HG02759 (cell line): ENCODE results near the gene PPM1G.
"Not testable (repeated sequence)": the region's sequence is repeated elsewhere in the genome, so short reads cannot be mapped to it uniquely, and the experiment has no call there.

ENCODE experiments used
- ATAC-seq: cut with Tn5 transposase; IDR thresholded peaks from one replicate; pipeline ENCODE4 v1.9.1; 2021; ENCODE audit warnings: mild to moderate bottlenecking, moderate library complexity; ENCODE audit not compliant: unreplicated experiment

Gene PPM1G

GRCh38 chr2:27376151-27376865 is 33.1 kb downstream of the PPM1G start:
- no peak for ATAC-seq

- no peak for ATAC-seq
Observed at GRCh38 chr2:27375513-27376099, 33.8 kb downstream of the PPM1G start.

DNA sequence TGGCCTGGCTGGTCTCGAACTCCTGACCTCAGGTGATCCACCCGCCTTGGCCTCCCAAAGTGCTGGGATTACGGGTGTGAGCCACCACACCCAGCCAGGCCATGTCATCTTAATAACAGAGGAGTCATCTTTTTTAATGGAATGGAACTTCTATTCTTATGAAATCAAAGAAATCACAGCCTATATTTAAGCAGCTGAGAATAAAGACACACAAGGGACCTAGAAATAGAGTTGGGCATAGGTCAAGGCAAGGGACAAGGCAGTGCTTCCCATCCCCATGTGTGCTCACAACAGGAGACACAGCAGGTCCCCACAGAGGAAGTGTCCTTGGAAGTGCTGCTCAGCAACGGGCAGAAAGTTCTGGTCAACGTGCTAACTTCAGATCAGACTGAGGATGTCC is 35.8 kb downstream of the PPM1G start:
- no peak for ATAC-seq

- no peak for ATAC-seq
Observed at GRCh38 chr2:27372937-27373336, 36.5 kb downstream of the PPM1G start.

- ATAC-seq = peak; percentile 25
Observed at GRCh38 chr2:27370816-27371620, 38.4 kb downstream of the PPM1G start.

DNA sequence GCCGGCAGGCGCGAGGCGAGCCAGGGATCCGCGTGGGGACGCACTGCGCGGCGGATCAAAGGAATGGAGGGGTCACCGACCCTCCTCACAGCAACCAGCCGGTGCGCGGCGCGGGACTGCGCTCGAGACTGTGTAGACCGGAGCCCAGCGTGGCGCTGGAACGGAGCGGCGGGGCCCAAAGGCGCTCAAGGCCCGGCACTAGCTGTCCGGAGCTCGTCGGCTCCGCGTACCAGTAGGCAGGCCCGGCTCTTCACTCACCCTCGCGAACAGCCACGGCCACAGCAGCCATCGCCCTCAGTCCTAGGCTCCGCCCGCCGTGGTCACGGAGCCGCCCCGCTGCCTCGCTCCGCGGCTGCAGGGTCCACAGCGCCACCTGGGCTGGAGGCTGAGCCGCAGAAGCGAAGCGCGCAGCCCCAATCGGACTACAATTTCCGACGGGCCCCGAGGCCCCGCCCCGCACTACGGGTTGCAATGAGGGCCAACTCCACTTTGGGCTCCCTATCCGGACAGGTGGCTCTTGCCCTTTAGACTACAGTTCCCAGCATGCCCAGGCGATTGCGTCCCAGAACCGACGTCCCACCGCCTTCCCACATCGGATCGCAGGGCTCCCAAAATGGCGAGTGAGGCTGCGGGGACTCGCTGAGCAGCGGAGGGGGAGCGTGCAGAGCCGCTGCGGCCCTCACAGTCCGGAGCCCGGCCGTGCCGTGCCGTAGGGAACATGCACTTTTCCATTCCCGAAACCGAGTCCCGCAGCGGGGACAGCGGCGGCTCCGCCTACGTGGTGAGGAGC is 39.2 kb downstream of the PPM1G start, which contains the start of the genes EIF2B4 and SNX17:
Gene EIF2B4, minus strand, starts transcription at position 313 of the 790 bp plus-strand sequence. Its CDS starts 24 bp downstream, at position 289.
Gene SNX17, plus strand, starts transcription at position 591 of the 790 bp plus-strand sequence. Its CDS starts 128 bp downstream, at position 719.
- ATAC-seq = peak; percentile 94

DNA sequence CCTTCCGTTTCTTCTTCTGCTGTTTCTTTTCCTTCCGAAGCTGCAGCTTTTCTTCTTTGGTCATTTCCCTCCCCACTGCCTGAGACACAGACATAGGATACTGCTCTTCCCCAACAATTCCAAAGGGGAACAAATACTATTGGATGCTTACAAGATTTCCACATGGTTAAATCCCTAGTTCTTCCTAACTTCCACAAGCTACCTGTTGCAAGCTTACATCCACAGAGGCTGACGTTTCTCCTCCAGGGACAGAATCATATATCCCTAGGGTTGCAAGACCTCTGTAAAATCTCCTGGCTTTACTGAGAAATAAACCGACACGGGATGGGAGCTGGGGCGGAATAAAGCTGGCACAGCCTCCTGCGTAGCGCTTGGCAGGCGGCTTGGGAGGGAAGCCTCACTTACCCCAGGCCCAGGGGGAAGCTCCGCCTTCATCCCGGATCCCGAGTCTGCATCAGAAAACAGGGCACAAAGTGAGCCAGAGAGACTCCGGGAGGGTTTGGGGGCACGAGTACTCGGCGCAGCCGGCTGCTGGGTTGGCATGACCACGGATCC is 39.8 kb downstream of the PPM1G start:
- peak; percentile 8 for ATAC-seq

DNA sequence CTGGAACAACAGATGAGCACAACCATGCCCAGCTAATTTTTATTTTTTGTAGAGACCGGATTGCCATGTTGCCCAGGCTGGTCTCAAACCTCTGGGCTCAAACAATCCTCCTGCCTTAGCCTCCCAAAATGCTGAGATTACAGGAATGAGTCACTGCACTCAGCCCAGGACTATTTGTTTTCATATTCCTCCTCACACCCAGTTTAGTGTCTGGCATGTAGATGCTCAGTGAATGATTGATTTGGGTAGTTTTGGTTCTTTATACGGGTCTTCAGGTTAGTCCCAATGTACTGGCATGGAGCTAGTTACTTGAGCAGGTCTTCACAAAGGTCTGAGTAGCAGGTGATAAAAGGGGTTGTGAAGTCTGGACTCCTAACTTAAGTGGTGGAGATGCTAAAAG is 45.5 kb downstream of the PPM1G start:
- no peak for ATAC-seq

- no peak for ATAC-seq
Observed at GRCh38 chr2:27362678-27363420, 46.5 kb downstream of the PPM1G start.

GRCh38 chr2:27356382-27357181 is 52.8 kb downstream of the PPM1G start, which contains the start of gene GTF3C2:
GTF3C2 (minus strand) TSS chr2:27356764; CDS start chr2:27343554, 13,210 bp downstream.
- peak; percentile 86 for ATAC-seq

- ATAC-seq = peak; percentile 21
Observed at GRCh38 chr2:27356056-27356381, 53.4 kb downstream of the PPM1G start.

- ATAC-seq = no peak
Observed at GRCh38 chr2:27354597-27354927, 54.8 kb downstream of the PPM1G start.

DNA sequence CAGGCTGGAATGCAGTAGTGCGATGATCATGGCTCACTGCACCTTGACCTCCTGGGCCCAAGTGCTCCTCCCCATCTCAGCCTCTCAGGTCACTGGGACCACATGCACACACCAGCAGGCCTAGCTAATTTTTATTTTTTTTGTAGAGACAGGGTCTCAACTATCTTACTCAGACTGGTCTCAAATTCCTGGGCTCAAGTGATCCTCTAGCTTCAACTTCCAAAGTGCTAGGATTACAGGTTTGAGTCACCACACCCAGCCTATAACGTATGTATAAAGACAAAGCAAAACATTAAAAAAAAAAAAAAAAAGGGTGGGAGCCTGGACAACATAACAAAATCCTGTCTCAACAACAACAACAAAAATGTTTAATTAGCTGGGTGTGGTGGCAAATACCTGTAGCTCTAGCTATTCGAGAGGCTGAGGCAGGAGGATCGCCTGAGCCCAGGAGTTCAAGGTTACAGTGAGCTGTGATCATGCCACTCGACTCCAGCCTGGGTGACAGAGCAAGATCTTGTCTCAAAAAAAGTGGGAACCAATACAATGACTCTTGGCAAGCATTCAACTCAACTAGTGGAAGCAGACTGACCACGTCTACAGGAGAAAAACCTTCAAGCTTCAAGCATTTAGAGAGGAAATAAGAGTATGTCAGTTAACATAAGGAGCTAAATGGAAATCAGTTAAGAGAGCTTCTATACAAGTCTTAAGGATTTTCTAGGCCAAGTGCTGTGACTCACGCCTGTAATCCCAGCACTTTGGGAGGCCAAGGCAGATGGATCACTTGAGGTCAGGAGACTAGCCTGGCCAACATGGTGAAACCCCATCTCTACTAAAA is 55.4 kb downstream of the PPM1G start:
- no peak for ATAC-seq

- not testable (repeated sequence) for ATAC-seq
Observed at GRCh38 chr2:27353386-27353761, 56.0 kb downstream of the PPM1G start.

DNA sequence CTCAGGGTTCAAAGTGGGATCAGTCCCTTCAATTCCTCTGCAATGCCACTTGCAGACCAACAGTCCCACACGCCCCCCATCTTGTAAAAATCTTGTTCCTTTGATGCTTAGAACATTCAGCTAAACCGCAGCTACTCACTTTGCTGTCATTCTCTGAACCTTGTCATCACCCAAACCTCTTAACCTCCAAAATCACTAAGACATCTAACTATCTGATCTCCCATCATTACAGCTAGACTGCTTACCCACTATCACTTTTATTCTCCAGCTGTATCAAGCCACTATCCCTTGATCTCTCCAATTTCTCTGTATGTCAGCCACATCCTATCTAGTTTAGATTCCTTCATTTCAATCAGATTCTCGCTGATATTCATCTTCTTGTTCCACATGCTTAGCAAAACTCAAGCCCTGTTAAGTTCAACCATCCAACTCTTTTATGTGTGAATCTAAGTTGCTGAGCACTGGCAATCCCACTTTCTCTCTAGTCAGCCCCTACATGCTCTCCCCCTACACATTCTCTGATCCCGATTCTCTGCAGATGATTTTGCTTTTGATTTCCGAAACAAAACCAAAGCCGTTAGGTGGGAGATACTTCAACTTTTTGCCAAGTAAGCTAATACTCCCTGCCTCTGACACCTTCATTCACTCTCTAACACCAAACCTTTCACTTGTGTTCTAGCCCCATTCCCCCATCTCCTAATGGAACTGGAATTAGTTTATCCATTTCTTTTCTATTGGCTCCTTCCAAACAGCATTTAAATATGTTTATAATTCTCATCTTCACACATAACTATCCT is 57.4 kb downstream of the PPM1G start:
- no peak for ATAC-seq

DNA sequence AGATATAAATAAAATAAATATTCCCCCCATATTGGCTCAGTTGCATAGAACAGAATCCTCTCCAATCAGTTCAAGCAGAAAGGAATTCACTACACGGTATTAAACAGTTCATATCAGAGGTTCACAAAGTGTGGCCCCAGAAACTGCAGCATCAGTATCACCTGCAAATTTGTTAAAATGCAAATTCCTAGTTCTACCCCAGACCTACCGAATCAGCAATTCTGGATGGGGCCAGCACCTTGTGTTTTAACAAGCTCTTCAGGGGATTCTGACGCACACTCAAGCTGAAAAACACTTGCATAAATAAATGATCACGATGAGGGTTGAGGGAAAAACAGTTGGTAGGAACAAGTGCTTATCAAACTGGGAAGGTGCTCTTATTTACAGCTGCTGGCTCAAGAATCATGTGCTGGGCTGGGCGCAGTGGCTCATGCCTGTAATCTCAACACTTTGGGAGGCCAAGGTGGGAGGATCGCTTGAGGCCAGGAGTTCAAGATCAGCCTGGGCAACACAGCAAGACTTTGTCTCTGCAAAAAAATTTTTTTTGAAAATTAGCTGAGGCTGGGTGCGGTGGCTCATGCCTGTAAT is 59.2 kb downstream of the PPM1G start:
- no peak for ATAC-seq

- no peak for ATAC-seq
Observed at GRCh38 chr2:27347641-27348040, 61.8 kb downstream of the PPM1G start.
